ENCODE results near the gene FBN2. TPM values are rescaled to one million over a fixed set of nuclear protein-coding genes. Genes with fewer than 3 reads are reported as not detected.

FBN2 gene
- total RNA-seq, 1 donor from 2014 or later: 244 TPM

DNA sequence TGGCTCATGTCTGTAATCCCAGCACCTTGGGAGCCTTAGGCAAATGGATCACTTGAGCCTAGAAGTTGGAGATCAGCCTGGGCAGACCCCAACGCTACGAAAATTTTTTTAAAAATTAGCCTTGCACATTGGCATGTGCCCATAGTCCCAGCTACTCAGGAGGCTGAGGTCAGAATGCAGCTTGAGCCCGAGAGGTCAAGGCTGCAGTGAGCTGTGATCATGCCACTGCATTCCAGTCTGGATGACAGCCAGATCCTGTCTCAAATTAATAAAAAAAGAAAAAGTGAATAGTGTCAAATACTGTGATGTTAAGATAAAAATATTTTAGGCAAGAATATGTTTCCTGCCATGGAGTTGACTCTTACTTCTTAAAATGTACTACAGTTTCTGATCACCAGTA is 5.3 kb downstream of the FBN2 start:
- H3K36me3 Mint-ChIP-seq: peaks cover 27% of the 10 kb centered on the region
- no peak overlapping the region for H3K4me3 Mint-ChIP-seq
- no peak overlapping the region for H3K27ac Mint-ChIP-seq
- TF ChIP-seq, protein P1, sequence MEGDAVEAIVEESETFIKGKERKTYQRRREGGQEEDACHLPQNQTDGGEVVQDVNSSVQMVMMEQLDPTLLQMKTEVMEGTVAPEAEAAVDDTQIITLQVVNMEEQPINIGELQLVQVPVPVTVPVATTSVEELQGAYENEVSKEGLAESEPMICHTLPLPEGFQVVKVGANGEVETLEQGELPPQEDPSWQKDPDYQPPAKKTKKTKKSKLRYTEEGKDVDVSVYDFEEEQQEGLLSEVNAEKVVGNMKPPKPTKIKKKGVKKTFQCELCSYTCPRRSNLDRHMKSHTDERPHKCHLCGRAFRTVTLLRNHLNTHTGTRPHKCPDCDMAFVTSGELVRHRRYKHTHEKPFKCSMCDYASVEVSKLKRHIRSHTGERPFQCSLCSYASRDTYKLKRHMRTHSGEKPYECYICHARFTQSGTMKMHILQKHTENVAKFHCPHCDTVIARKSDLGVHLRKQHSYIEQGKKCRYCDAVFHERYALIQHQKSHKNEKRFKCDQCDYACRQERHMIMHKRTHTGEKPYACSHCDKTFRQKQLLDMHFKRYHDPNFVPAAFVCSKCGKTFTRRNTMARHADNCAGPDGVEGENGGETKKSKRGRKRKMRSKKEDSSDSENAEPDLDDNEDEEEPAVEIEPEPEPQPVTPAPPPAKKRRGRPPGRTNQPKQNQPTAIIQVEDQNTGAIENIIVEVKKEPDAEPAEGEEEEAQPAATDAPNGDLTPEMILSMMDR (IDR thresholded peaks at IDR 0.05; ENCODE audit: unreplicated experiment): no peak
- DNase-seq (ENCODE audit: low spot score in 2 of 2, unreplicated experiment in 2 of 2): no peak
- peaks cover 8% of the 10 kb centered on the region for H3K27me3 Mint-ChIP-seq (ENCODE audit: low read depth)
- H3K9me3 Mint-ChIP-seq: no peaks in the 10 kb centered on the region
- H3K4me1 Mint-ChIP-seq: peaks cover 40% of the 10 kb centered on the region

DNA sequence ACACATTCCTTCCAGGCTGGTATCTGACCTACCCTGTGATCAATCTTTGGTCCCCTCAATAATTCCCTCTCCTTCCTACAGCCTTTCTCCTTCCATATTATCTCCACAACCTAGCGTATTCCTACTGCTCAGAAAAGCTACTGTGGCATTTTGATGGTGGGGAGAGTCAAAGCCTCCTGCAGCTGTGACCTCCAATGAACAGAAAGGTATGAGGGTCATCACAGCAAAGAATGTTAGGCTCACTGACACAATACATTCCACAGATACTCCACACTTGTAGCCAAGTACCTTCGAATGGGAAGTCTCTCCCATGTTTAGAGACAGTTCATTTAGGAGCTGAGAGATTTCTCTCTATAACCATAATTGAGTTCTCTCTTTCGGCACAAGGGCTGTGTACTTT is 5.9 kb downstream of the FBN2 start:
- TF ChIP-seq, protein P1 (IDR thresholded peaks at IDR 0.05; ENCODE audit: unreplicated experiment): no peak
- Mint-ChIP-seq H3K27ac (no peak overlapping the region), H3K27me3 (ENCODE audit: low read depth) (peaks cover 8% of the 10 kb centered on the region), H3K4me3 (no peak overlapping the region), H3K4me1 (peaks cover 40% of the 10 kb centered on the region), H3K36me3 (peaks cover 30% of the 10 kb centered on the region), H3K9me3 (no peaks in the 10 kb centered on the region)
- DNase-seq (ENCODE audit: low spot score in 2 of 2, unreplicated experiment in 2 of 2): no peak

DNA sequence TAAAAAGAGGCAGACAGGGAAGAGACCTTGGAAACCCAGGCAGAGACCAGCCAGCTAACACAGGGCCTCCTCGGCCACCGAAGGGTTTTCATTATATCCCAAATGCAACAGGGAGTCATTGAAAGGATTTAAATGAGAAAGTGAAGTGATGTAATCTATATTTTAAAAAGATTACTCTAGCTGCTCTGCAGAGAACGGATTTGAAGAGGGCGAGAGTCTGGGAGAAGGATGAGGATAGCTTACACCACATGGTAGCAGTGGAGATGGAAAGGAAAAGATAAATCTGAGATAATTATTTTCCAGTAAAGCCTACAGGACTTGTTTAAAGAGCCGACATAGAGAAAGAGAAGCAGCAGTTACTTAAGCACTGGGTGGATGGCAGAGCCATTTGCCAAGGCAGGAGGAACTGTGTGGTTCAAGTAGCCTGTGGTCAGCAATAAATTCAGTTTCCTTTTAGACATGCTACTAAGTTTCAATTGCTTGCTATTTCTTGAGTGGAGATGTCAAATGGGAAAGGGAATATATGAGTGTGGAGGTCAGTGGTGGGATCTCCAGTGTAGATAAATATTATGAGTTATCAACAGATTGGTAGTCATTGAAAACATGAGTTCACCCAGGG is 9.3 kb downstream of the FBN2 start:
- TF ChIP-seq, protein P1 (IDR thresholded peaks at IDR 0.05; ENCODE audit: unreplicated experiment): no peak
- Mint-ChIP-seq H3K4me3 (no peak overlapping the region), H3K9me3 (no peaks in the 10 kb centered on the region), H3K27ac (peak overlapping the region; percentile 5), H3K36me3 (peaks cover 49% of the 10 kb centered on the region), H3K4me1 (peaks cover 20% of the 10 kb centered on the region), H3K27me3 (ENCODE audit: low read depth) (no peaks in the 10 kb centered on the region)
- no peak for DNase-seq (ENCODE audit: low spot score in 2 of 2, unreplicated experiment in 2 of 2)

DNA sequence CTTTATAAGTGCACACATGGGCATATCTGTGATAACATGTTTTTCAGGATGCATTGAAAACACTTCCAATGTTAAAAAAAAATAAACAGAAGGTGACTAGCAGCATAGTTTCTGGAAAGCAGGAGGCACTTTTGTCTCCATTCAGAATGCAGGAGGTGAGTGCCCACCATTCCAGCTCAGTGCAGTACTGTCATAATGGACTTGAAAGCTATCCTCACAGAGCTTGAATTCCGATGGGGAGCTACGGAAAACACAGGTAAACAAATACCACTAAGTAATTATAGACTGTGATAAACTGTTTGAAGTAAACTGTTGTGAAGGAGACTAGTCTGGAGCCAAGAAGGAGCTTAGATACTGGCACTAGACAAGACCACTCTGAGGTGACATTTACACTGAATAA is 9.9 kb downstream of the FBN2 start:
- Mint-ChIP-seq H3K4me3 (no peak overlapping the region), H3K9me3 (no peaks in the 10 kb centered on the region), H3K4me1 (peaks cover 20% of the 10 kb centered on the region), H3K36me3 (peaks cover 54% of the 10 kb centered on the region), H3K27me3 (ENCODE audit: low read depth) (no peaks in the 10 kb centered on the region), H3K27ac (peak overlapping the region; percentile 5)
- TF ChIP-seq, protein P1 (IDR thresholded peaks at IDR 0.05; ENCODE audit: unreplicated experiment): no peak
- no peak for DNase-seq (ENCODE audit: low spot score in 2 of 2, unreplicated experiment in 2 of 2)

DNA sequence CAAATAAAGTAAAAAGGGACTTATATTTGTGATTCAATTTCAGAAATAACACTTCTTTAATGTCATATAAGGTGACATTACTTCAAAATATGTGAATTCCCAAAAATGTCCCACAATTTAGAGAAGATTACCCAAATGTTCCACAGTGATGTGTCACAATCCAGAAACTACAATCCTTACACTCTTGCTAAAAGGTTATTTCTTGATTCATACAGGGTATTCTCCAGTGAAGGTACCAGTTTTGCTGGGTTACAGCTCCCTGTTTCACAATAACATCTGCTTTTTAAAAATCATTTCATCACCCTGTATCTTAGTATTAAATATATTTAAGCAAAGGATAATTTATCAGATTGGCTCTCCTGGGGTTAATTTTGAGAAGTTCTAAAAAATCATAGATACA is 11.0 kb downstream of the FBN2 start:
- H3K4me1 Mint-ChIP-seq: peaks cover 12% of the 10 kb centered on the region

More for the DNA sequence above, 11.0 kb downstream of the FBN2 start:
- Mint-ChIP-seq H3K36me3 (peaks cover 58% of the 10 kb centered on the region), H3K27ac (no peak overlapping the region), H3K4me3 (no peak overlapping the region), H3K27me3 (ENCODE audit: low read depth) (no peaks in the 10 kb centered on the region), H3K9me3 (no peaks in the 10 kb centered on the region)
- TF ChIP-seq, protein P1 (IDR thresholded peaks at IDR 0.05; ENCODE audit: unreplicated experiment): no peak
- no peak for DNase-seq (ENCODE audit: low spot score in 2 of 2, unreplicated experiment in 2 of 2)
